CD4-positive, alpha-beta T cell treated with Interleukin-10 for 1 hour (primary cell): ENCODE data around the gene MIGA2.
A peak's percentile ranks its signal among the peaks of the same experiment; 100 is the strongest.

Experiments
- DNase-seq: peaks from one replicate; pipeline ENCODE4 v3.0.0-alpha.2; 2020

The MIGA2 gene

DNA sequence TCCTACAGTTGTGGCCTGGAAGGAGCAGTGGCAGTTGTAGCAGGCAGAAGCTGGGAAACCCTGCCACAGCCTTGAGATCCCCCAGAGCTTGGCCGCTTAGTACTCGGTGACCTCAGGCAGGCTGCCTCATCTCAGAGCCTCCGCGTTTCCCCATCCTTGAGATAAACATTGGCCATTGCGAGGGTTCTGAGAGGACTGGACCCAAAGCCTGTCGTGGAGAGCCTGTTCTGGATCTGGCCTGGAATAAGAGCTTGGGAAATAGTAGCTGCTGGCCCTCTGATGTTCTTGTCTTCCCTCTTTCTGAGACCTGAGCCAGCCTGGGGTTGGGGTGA, 1.3 kb downstream of the MIGA2 start:
- DNase-seq, result no peak

DNA sequence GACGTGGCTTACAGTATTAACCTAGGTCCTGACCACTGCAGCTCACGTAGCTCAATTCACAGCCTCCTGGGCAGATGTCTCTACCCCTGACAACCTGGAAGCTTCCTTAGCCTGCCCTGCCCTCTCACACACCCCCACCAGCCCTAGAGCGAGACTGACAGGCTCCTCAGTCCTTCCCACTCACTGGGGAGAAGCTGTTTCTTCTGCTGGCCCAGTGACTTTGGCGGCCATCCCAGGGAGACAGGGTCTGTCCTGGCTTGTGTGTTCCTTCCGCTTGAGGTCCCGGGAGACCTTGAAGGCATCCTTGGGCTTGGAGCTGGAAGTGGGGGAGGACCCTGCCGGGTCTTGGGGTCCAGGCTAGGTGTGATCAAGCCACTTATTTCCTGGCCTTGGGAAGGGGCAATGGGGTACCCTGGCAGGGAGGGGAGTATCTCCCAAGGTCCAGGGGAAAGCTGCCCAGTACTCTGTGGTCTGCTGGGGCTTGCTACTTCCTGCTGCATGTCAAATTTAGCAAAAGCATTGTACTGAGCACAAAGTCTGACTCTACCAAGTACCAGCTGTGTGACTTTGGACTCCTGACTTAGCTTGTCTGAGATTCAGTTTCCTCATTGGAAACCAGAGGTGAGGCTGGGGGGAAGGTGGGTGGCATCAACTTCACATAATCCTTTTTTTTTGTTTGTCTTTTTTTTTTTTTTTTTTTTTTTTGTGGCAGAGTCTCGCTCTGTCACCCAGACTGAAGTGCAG, 1.9 kb downstream of the MIGA2 start:
- DNase-seq, result no peak

DNA sequence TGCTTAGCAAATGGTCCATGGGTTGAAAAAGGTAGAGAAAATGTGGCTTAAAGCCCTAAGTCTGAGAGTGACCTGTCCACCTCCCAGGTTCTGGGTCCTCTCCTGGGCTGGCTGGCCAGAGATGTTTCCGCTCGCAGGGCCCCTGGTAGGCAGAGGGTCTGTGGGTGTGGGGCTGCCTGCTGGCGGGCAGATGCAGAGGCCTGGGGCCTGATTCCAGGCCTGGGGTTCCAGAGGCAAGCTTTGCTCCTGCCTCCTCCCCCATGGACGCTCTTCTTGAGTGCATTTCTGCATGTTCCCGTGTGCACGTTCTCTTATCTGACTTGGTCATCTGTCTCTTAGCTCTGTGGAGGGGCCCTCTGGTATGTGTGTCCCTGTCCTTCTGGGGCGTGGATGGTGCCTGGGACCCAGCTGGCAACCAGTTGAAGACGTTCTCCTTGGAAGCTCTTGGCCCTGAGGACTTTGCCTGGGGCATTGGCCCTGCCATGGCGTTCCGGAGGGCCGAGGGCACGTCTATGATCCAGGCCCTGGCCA, 3.8 kb downstream of the MIGA2 start:
- DNase-seq, result no peak

DNA sequence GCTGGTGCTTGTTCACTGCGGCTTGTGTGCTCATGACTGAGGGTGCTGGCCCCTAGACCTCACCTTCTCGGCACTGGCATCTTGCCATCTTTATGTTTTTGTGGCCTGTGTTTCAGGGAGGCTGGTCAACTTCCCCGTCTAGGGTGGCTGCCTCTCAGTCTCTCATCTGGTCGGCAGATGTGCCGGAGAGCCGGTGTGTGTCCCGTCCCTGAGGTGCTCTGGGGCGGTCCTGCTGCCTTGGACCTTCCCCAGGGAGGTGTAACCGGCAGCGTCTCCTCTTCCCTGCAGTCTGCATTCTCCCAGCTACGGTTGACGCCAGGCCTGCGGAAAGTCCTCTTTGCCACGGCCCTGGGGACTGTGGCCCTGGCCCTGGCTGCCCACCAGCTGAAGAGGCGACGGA, 5.6 kb downstream of the MIGA2 start:
- DNase-seq, result no peak

DNA sequence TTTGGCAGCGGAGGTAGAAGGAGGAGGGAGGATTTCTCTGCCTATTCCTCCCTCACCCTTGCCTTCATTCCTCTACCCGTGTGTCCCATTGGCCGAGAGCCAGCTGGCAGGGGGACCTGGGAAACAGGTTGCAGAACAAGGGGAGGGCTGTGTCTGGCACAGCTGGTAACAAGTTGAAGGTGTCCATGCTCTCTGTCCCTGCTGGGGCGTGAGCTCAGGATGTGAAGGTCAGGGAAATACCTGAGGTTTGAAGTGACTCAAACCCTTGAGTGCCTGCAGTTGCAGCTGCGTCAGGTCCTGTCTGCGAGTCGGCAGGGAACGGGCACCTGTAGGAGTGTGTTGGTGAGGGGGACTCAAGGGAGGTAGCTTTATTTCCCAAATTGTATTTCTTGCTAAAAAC, 16.2 kb downstream of the MIGA2 start:
- DNase-seq, result no peak

DNA sequence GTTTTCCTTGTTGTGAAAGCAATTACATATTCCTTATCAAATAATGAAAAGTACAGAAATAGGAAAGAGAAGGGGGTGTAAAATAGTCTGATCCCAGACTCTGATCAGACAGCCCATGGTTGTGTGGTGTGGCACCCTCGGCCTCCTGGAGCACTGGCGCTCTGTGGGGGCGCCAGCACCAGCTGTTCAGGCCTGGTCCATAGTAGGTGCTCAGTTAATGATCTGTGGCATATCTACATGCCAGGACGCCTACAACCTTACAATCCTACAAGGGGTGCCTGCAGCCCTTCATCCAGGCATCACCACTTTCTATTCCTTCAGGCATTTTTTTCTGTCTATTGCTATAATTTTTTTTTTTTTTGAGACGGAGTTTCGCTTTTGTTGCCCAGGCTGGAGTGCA, 16.6 kb downstream of the MIGA2 start:
- no peak for DNase-seq

DNA sequence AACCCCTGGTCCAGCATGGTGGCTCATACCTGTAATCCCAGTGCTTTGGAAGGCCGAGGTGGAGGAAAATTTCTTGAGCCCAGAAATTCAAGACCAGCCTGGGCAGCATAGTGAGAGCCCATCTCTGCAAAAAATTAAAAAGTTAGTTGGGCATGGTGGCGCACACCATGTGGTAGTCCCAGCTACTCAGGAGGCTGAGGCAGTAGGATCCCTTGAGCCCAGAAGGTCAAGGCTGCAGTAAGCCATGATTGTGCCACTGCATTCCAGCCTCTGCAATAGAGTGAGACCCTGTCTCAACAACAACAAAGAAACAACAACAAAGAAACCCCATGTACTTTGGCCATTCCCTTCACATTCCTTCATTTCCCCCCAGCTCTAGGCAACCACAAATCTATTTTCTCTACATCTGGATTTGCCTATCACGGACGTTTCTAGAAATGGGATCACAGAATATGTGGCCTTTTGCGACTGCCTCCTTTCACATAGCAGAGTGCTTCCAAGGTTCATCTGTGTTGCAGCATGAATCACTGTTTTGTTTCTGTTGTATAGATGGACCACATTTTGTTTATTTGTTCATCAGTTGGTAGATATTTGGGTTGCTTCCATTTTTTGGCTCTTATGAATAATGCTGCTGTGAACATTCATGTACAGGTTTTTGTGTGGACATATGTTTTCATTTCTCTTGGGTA, 17.9 kb downstream of the MIGA2 start:
- DNase-seq, result no peak

DNA sequence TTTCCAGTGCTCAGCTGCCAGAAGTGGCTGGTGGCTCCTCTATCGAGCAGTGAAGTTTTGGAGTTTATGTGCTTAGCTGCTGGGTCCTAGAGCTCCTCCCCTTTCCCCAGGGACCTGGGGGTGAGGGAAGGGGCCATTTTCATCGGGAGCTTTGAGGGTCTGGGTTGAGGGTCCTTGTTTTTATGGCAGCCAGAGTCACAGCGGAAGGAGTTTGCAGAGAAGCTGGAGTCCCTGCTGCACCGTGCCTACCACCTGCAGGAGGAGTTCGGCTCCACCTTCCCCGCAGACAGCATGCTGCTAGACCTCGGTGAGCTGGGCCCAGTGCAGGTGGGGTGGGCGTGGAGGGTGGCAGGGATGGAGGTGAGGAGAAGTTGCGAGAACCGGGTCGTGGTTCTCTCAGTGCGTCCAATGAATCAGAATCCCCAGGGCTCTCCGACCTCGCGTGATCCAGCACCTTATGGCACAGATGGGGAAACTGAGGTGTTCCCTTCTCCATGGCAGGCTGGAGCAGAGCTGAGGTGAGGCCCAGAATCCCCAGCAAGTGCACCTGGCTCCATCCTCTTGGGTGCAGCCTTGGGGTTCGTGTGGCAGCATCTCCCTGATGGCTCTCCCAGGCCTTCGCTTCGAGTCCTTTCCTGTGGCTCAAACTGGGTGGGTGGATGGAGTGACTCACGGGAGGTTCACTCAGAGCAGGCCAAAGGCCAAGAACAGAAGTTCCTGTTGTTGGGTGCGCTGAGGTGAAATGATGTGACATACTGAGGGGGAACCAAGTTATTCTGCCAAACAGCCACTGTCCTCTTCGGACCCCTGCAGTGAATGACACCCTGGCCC, 22.8 kb downstream of the MIGA2 start:
- no peak for DNase-seq

DNA sequence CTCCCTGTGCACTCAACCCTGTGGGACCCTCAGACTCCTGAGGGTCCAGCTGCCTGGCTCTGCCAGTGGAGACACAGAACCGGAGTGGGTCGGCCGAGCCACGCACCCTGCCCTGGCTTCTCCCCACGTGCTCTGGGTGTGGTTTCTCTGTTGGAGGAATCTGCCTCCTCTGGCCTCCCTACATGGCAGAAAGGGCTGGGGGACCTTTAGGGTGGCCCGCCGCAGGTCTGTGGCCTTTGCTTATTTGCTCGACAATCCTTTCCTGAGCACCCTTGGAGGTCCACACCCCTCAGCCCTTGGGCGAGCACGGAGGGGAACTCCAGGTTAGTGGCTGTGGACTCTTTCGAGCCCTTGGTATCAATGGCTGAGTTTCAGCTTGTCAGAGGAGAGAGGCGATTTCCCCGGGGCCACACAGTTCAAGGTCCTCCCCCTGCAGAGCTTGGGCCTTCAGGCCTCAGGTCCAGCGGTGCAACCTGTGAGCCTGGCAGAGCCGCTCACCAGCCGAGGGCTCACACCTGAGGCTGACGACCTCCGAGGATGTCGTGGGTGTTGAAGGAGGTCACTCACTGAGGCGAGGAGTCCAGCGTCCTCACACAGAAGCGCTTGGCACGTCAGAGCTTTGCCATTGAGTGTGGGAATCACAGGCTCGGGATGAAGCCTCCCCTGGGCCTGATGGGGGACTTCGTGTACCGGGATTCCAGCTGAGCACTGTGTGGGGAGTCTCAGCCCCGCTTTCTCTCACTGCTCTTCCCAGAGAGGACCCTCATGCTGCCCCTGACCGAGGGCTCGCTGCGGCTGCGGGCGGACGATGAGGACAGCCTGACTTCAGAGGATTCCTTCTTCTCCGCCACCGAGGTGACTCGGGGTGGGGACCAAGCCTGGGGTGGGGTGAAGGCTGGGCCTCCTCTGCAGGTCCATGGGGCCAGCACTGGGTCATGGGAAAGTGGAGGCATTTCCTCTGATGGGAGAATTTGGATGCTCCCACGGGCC, 23.7 kb downstream of the MIGA2 start:
- no peak for DNase-seq

DNA sequence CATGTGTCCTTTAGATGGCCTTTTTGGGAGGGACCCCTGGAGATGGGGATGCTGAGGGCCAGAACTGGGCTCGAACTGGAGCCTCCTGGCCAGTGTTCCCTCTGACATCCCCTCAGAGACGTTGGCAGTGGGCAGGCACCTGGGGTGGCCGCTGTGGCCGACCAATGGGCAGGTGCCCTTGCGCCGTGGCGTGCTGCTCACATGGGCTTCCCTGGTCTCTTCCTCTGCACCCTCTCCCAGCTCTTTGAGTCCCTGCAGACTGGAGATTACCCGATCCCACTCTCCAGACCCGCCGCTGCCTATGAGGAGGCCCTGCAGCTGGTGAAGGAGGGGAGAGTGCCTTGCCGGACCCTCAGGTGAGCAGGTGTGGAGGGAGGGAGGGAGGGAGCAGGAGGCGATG, 24.6 kb downstream of the MIGA2 start:
- no peak for DNase-seq

DNA sequence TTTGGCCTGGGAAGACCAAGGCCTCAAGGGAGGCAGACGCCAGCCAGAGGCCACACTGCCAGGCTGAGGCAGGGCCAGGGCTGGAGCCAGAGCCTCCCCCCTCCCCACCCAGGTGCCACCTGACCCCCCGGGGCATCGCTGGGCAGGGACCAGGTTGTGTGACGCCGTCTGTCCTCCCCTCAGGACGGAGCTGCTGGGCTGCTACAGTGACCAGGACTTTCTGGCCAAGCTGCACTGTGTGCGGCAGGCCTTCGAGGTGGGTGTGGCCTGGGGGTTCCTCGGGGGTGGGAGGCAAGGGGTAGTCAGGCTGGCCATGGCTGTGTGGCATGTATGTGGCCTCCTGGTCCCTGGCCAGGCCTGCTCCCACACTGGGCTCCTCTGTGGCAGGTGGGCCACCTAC, 26.6 kb downstream of the MIGA2 start:
- no peak for DNase-seq

DNA sequence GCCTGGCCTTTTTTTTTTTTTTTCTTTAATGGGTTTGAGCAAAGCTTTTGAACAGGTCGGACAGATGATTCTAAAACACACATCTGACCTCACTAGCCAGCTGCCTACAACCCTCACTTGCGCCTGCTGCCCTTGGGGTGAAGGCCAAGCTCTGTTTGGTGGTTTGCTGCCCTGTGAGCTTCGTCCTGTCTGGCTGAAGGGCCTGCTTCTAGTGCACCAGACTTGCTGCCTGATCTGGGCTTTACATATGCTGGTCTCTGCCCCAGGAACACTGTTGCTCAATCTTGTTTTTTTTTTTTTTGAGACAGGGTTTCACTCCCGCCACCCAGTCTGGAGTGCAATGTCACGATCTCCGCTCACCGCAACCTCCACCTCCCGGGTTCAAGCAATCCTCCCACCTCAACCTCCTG, 28.1 kb downstream of the MIGA2 start:
- DNase-seq, result no peak

DNA sequence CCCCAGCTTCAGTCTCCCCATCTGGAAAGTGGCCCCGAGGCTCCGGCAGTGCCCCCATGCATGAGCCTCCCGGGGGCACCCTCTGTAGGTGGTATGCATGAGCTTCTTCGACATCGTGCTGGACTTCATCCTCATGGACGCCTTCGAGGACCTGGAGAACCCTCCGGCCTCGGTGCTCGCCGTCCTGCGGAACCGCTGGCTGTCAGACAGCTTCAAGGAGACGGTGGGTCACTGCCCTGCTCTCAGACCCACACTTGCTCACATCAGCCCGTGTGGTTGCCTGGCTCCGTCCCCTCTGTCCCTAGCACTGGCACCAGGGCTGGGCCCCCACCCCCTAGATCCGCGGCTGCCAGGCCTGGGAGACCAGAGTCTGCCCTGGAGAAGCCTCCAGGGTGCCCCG, 31.7 kb downstream of the MIGA2 start:
- DNase-seq, result no peak

DNA sequence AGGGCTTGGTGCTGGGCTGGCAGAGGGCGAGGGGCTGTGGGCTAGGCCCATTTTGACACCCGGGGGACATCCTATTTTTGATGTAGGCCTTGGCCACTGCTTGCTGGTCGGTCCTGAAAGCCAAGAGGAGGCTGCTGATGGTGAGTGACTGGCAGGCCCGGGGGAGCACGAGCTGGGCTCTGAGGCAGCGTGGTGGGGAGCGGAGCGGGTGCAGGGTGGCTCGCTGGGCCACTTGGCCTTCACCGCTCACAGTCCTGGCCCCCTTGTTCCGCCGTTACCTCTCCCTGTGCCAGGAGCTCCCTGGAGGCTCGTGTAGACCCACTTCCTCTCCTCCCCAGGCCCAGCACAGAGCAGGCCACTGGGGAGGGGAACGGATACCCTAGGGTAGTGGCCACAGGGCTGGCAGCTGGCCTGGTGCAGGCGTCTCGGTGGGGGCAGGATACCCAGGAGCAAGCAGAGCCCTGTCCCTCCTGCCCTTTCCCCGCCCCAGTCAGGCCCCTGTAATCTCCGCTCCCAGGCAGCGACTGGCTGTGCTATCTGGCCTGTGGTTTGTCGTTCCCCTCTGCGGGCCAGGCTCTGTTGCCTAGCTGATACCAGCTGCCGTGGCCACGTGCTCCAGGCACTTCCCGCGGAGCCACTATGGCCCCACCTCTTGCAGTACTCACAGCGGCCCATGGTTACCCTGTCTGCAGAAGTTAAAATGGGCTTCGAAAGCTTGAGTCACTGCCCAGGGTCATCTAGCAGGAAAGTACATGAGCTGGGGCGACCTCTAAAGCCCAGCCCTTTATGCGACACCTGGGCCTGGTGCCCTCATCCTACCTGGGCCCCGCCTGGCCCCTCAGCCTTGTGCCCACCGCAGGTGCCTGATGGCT, 32.8 kb downstream of the MIGA2 start:
- DNase-seq, result peak; percentile 60

DNA sequence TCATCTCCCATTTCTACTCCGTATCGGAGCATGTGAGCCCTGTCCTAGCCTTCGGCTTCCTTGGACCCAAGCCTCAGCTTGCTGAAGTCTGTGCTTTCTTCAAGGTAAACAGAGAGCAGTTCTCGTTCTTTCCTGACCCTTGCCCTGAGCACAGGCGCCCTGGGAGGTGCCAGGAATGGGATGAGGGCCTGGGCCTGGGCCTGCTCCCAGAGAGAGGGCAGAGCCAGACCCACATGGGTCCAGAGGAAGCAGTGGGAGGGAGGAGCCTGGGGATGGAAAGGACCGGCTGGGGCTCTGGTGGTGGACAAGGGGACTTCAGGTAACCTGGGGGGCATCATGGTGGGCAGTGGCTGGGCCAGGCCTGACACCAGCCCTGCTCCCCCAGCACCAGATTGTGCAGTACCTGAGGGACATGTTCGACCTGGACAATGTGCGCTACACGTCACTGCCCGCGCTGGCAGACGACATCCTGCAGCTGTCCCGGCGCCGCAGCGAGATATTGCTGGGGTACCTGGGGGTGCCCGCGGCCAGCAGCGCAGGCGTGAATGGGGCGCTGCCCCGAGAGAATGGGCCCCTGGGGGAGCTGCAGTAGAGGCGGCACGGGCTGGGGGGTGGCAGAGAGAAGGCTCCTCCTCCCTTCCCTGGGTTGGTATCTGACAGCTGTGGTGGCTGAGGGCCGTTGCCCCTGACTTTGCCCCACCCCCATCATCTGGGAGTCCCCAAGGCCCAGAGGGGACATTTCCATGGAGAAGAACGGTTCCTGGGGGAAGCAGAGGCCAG, 33.6 kb downstream of the MIGA2 start:
- DNase-seq, result no peak

DNA sequence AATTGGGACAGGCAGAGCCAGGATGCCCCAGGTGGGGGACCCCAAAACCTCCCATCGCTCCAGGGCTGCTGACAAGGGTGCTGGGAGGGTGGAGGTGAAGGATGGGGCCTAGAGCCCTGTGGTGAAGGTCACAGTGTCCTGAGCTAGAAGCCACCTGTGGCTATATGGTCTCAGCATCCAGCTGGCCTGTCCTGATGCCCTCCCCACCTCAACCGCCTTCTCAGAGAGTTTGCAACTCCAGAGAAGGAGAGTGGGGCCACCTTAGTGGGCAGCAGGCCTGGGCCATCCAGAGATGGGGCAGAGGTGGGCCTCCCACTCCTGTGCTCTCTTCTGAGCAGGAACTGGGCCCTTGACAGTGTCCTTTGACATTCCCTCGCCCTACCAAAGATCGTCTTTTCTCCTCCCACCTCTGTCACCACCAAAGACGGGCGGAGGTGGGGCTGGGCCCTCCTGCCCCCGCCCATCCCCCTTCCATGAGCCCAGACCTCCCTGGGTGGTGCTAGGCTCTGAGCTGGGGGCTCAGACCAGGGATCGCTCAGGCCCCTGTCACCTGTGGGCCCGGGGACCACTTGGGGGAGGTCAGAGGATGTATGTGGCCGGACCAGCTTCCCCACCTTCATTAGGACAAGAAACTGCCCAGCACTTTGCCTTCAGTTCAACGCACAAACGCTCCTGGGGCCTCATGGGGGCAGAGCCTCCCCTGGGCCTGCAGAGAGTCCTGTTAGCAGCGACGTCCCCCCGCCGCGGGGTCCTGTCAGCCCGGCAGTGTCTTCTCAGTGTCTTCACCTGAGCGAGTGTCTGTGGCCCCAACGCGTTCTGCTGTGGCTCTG, 34.5 kb downstream of the MIGA2 start:
- no peak for DNase-seq

DNA sequence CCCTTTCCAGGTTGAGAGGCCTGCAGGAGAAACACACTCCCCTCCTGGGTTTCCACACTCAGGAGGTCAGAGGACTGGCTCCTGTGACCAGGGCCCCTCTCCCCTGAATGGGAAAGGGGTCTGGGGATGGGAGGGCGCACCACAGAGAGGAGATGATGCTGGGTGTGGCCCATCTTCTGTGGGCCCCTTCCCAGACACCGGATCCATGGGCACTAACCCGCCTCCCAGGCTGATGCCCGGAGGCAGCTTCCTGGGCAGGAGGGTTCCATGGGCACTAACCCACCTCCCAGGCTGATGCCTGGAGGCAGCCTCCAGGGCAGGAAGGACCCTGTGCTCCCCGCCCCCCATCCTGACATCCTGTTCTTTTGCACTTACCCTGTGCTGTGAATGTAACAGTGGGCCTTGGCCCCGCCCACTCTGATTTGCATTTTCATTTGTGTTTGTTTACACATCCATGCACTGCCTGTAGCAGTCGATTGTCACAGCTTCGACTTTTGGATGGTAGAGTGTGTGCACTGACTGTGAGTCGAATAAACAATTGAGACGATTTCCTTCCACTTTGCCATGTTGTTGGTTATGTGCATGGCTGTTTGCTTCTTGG, 35.2 kb downstream of the MIGA2 start:
- peak; percentile 21 for DNase-seq

DNA sequence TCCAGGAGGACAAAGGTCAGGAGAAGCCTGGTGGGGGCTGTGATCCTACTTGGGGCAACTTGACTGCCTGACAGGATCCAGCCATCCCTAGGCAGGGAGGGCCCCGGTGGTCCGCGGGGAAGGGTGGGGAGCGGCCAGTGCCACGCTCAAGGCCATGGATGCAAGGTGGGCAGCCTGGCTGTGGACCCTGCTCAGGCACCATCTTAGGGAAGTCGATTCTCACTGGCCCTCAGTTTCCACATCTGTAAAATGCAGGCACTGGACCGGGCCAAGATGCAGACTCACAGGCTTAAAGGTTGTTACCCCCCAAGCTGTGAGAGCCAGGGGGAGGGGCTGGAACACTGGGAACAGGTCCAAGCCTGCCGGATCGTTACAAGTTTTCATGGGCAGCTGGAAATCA, 35.7 kb downstream of the MIGA2 start:
- no peak for DNase-seq

DNA sequence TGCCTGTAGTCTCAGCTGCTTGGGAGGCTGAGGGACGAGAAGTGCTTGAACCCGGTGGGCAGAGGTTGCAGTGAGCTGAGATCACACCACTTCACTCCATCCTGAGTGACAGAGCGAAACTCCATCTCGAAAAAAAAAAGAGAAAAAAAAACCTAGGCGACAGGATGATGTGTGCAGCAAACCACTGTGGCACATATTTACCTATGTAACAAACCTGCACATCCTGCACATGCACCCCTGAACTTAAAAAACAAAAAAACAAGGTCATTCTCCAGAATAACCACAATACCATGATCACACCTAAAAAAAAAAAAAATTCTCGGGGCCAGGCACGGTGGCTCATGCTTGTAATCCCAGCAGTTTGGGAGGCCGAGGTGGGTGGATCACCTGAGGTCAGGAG, 37.0 kb downstream of the MIGA2 start:
- DNase-seq, result peak; percentile 12
